PFSK-1 (cell line): ENCODE results near the gene TADA2B.
A peak's percentile ranks its signal among the peaks of the same experiment; 100 is the strongest.

Source experiments
- FOXP2 ChIP-seq: optimal IDR thresholded peaks from 2 replicates; pipeline ENCODE3; 2011; ENCODE audit warnings: borderline replicate concordance, control low read depth, inconsistent platforms; ENCODE audit not compliant: insufficient read depth; ENCODE audit errors: extremely low read length, extremely low read depth
- POLR2AphosphoS5 ChIP-seq: IDR thresholded peaks from 2 replicates; pipeline ENCODE4 v1.6.1; 2012; ENCODE audit warnings: low read depth, mild to moderate bottlenecking, control low read depth, low read length, moderate library complexity
- SIN3A ChIP-seq: IDR thresholded peaks from 2 replicates; pipeline ENCODE4 v1.6.1; 2012; ENCODE audit warnings: mild to moderate bottlenecking, low read length, moderate library complexity, borderline replicate concordance; ENCODE audit not compliant: insufficient read depth
- TAF1 ChIP-seq: IDR thresholded peaks from 2 replicates; pipeline ENCODE4 v1.6.1; 2012; ENCODE audit warnings: low read length, control low read depth, borderline replicate concordance; ENCODE audit not compliant: insufficient read depth
- TF ChIP-seq, protein P1 (sequence below), 2 experiments: IDR thresholded peaks; 2 replicates each; pipeline versions ENCODE4 v1.6.1 to v1.8.0; 2011 to 2012; ENCODE audit warnings: low read depth in 2 of 2, low read length in 2 of 2, control low read depth in 1 of 2, inconsistent platforms in 1 of 2, mild to moderate bottlenecking in 1 of 2, moderate library complexity in 1 of 2; ENCODE audit not compliant: insufficient read depth in 1 of 2

Gene TADA2B

DNA sequence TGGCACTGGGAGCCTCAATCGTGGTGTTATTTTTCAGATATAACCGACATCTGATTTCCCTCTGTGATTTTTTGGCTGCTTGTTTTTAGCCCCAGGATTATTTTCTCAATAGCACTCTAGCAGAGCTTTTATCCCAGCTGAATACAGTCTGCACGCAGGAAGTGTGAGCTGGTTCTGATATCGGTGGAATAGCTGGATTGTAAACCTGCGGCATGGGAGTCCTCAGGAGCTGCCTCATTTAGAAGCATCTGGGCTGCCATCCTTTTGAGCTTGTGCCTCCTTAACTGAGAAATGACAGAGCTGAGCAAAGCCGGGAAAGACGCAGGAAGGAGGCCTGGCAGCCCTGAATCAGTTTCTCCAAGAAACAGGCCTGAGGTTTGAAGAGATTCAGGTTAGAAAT lies 53.1 kb downstream of the TADA2B start:
- TF ChIP-seq, protein P1, sequence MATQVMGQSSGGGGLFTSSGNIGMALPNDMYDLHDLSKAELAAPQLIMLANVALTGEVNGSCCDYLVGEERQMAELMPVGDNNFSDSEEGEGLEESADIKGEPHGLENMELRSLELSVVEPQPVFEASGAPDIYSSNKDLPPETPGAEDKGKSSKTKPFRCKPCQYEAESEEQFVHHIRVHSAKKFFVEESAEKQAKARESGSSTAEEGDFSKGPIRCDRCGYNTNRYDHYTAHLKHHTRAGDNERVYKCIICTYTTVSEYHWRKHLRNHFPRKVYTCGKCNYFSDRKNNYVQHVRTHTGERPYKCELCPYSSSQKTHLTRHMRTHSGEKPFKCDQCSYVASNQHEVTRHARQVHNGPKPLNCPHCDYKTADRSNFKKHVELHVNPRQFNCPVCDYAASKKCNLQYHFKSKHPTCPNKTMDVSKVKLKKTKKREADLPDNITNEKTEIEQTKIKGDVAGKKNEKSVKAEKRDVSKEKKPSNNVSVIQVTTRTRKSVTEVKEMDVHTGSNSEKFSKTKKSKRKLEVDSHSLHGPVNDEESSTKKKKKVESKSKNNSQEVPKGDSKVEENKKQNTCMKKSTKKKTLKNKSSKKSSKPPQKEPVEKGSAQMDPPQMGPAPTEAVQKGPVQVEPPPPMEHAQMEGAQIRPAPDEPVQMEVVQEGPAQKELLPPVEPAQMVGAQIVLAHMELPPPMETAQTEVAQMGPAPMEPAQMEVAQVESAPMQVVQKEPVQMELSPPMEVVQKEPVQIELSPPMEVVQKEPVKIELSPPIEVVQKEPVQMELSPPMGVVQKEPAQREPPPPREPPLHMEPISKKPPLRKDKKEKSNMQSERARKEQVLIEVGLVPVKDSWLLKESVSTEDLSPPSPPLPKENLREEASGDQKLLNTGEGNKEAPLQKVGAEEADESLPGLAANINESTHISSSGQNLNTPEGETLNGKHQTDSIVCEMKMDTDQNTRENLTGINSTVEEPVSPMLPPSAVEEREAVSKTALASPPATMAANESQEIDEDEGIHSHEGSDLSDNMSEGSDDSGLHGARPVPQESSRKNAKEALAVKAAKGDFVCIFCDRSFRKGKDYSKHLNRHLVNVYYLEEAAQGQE (IDR thresholded peaks at IDR 0.05; ENCODE audit: insufficient read depth in 1 of 2, low read depth in 2 of 2, low read length in 2 of 2): no peak
- TF ChIP-seq POLR2AphosphoS5 (no peak), FOXP2 (no peak), SIN3A (no peak), TAF1 (no peak)

DNA sequence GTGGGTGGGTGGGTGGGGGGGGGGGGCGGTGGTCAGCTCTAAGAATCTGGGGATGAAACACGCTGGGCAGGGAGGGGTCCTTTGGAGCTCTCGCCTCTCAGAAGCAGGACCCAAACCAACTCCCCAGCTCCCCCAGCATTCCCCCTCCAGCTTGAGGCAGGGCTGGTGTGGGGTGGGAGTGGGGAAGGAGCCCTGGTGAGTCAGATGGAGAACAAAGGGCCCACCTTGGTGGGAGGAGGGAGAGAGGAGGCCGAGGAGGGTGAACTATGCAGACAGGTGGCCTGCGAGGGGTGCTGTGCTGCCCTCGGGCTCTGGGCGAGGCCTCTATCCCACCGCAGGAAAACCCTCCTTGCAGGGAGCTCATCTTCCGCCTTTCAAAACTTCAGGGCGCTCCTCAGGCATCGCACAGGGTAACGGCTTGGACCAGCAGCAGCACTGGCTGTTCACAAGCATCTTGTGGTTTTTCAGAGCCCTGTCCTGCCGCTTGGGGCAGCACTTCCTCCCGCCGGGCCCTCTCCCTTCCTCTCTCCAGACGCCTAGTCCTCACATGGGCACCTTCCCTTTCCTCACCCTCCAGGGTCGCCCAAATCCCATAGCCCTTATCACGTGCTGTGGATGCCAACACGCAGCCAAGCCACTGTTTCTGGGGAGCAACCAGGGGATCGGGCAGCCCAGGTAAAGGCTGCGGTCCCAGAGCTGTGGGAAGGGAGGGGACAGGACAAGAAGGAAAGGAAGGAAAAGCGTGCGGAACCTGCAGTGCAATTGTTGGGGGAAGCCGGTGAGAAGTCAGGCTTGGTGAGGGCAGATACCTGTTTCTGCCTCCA lies 58.7 kb downstream of the TADA2B start:
- TF ChIP-seq POLR2AphosphoS5 (no peak), SIN3A (no peak), TAF1 (no peak), FOXP2 (no peak)
- TF ChIP-seq, protein P1 (IDR thresholded peaks at IDR 0.05; ENCODE audit: insufficient read depth in 1 of 2, low read depth in 2 of 2, low read length in 2 of 2): no peak

DNA sequence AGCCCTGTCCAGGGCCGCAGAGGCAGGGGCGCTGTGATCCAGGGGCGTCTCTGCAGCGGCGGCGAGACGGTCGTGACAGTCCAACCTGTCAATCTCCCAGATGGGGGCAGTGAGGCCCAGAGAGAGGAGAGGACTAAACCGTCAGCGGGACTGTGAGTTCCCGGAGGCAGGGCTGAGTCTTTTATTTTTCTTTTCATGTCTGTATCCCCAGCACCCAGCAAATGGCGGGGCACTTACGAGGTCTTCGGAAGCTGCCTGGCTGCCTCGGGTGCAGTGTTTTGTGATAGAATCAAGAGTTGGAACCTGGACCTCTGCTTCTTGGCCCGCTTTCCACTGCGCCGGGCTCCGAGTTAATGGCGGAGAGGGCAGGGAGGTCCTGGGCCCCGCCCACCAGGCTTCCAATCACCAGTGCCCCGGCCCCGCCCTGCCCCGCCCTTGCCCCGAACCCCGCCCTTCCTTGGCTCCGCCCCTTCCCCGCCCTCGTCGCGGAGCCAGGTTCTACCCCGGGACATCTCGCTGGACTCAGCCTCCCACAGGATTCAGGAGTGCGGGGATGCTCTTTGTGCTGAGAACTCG lies 59.9 kb downstream of the TADA2B start:
- TF ChIP-seq POLR2AphosphoS5 (peak; percentile 87), SIN3A (no peak), TAF1 (0 out of 2 replicates have a peak, but pooled peaks have one; percentile 51), FOXP2 (no peak)
- TF ChIP-seq, protein P1 (IDR thresholded peaks at IDR 0.05; ENCODE audit: insufficient read depth in 1 of 2, low read depth in 2 of 2, low read length in 2 of 2): 0 out of 4 replicates have a peak, but pooled peaks of 1 of the 2 experiments have one; percentile 13

DNA sequence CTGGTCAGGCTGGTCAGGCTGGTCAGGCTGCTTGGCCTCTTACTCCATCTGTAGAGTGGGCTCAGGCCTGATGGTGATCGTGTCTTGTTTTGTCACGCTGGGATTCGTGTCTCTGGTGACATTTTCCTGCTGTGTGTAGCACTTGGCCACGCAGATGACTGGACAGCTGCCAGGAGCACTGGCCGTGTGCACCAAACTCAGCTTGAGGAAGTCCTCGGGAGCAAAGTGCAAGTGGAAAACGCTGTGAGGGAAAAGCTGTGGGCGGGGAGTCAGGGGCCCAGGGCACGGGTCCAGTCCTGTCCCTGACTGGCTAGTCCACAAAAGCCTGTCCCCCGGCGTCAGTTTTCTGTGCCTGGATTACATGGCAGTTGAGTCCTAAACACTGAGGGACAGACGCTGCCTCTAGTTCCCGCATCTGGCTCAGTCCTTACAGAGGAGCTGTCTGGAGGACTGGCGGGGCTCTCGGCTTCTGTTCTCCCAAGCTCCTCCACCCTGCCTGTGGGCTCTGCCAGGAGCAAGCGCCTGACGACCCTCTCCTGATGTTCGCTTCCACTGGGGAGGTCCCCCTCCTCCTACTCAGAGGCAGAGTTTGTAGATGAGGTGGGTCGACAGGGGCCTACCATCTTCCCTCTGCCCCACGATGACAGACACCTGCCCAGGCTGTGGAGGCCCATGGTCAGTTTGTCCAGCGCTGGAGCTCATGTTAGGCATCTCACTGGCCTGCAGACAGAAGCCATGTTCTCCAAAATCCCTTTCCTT lies 60.6 kb downstream of the TADA2B start:
- 0 out of 2 replicates have a peak, but pooled peaks have one; percentile 15 for TF ChIP-seq POLR2AphosphoS5
- TF ChIP-seq TAF1: 0 out of 2 replicates have a peak, but pooled peaks have one; percentile 8
- no peak for TF ChIP-seq FOXP2

DNA sequence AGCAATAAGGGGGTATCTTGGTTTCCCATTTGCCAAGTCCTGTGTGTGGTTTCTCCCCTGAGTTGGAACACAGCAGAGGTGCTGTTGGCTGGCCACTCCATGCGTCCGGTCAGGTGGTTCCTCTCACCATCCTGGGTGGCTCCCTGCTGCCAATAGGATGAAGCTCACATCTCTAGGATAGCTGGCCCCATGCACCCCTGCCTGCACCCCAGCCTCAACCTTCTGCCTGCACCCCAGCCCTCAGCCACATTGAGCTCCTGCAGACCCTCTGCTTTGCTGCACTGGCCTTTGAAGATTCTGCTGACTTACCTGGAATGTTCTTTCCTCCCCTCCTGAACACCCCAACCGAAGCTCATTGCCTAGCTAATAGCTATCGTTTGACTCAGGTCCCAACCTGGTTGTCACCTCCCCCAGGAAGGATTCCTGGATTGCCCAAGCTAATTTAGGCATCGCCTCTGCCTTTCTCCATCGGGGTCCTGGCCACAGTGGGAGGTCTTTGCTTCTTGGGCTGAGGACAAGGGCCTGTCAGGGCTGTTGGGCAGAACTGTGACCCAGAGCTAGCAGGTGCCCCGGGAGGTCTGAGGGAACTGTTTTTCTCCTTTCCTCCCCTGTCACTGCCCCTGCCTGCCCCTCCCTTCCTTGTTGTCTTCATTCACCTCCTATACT lies 61.3 kb downstream of the TADA2B start:
- TF ChIP-seq, protein P1 (IDR thresholded peaks at IDR 0.05; ENCODE audit: insufficient read depth in 1 of 2, low read depth in 2 of 2, low read length in 2 of 2): no peak
- TF ChIP-seq TAF1 (no peak), POLR2AphosphoS5 (no peak), FOXP2 (no peak), SIN3A (no peak)
